HL-60 (cell line): ENCODE measurements around the gene DPP8.

Experiments used
- CTCF ChIP-seq: IDR thresholded peaks from one replicate; pipeline ENCODE4 v1.5.1; 2011; ENCODE audit warnings: low read length, control low read depth, inconsistent platforms; ENCODE audit not compliant: insufficient read depth
- GABPA ChIP-seq: IDR thresholded peaks from 2 replicates; pipeline ENCODE4 v1.6.1; 2012; ENCODE audit warnings: low read depth
- POLR2AphosphoS5 ChIP-seq: IDR thresholded peaks from 2 replicates; pipeline ENCODE4 v1.6.1; 2012; ENCODE audit warnings: low read depth
- REST ChIP-seq: IDR thresholded peaks from 2 replicates; pipeline ENCODE4 v1.6.1; 2012; ENCODE audit warnings: low read depth; ENCODE audit not compliant: insufficient replicate concordance

- TF ChIP-seq POLR2AphosphoS5 (no peak), CTCF (peak; percentile 80), GABPA (no peak), REST (no peak)
Observed at GRCh38 chr15:65400760-65401610, 116.5 kb downstream of the DPP8 start.
